Tibial nerve (tissue), 4 donors: ENCODE measurements around the gene NANOS3.

Experiments used
- EP300 ChIP-seq, 2 donors: sonication (generic); formaldehyde crosslinking; IDR thresholded peaks; one replicate each; pipeline ENCODE4 v1.6.1; 2017; ENCODE audit warnings: antibody characterized with exemption in 2 of 2, mild to moderate bottlenecking in 1 of 2
- POLR2A ChIP-seq, 2 donors: fragments of 450-650 bp; IDR thresholded peaks; one replicate each; pipeline ENCODE4 v1.6.1; 2017; ENCODE audit warnings: antibody characterized with exemption in 2 of 2, mild to moderate bottlenecking in 2 of 2, moderate library complexity in 2 of 2
- TF ChIP-seq, protein P1 (sequence below), 5 experiments: fragments of 200-600 bp in 3 of 5; fragments of 450-650 bp in 2 of 5; sonication (generic) in 3 of 5; IDR thresholded peaks; one replicate each; pipeline ENCODE4 v1.5.1; 2016 to 2019; ENCODE audit warnings: antibody characterized with exemption in 5 of 5, mild to moderate bottlenecking in 3 of 5, moderate library complexity in 2 of 5

DNA sequence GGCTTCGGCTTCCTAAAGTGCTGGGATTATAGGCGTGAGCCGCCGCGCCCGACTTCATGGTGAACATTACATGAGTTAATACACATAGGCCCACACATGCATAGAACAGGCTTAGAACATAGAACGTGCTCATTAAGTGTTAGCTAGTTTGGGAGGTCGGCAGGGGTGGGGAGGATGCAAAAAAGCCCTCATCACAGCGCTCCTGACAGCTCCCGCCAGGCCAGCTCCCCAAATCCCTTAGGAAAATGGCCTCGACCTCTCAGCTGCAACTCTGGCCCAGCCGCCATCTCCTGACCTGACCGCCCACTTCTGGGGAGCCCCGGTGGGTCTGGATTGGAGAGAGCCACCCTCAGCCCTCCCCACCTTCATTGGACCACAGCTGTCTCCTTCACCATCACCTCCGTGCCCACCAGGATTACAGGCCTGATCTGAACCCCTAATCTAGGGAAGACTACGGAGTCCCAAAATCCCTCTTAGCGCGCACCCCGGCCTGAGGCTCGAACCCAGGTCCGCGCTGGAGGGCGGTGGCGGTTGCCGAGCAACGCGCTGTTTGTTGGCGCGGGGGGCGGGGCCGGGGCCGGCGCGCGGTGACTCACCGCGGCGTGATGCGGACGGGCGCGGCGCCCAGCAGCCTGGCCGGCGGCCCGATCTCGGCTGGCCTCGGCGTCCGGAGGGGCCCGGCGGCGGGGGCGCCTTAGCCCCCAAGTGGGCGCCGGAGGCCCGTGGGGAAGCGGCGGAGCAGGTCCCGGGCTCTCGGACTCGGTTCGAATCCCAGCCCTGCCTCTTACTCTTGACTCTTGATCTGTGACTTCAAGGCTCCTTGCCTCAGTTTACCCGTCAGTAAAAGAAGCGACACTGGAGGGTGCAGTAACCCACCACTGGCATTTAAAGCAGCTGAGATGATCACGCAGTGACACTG lies 26.7 kb upstream of the NANOS3 start:
- TF ChIP-seq, protein P1, sequence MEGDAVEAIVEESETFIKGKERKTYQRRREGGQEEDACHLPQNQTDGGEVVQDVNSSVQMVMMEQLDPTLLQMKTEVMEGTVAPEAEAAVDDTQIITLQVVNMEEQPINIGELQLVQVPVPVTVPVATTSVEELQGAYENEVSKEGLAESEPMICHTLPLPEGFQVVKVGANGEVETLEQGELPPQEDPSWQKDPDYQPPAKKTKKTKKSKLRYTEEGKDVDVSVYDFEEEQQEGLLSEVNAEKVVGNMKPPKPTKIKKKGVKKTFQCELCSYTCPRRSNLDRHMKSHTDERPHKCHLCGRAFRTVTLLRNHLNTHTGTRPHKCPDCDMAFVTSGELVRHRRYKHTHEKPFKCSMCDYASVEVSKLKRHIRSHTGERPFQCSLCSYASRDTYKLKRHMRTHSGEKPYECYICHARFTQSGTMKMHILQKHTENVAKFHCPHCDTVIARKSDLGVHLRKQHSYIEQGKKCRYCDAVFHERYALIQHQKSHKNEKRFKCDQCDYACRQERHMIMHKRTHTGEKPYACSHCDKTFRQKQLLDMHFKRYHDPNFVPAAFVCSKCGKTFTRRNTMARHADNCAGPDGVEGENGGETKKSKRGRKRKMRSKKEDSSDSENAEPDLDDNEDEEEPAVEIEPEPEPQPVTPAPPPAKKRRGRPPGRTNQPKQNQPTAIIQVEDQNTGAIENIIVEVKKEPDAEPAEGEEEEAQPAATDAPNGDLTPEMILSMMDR (IDR thresholded peaks at IDR 0.05) = no peak
- TF ChIP-seq POLR2A (IDR thresholded peaks at IDR 0.05) (peak; percentile 35 to 41), EP300 (IDR thresholded peaks at IDR 0.05) (peak; percentile 16 to 45)
